ENCODE results near the gene RPL19. TPM values are rescaled to one million over a fixed set of nuclear protein-coding genes. Genes with fewer than 3 reads are reported as not detected.
A peak's percentile ranks its signal among the peaks of the same experiment; 100 is the strongest.

RPL19 gene
- 1,000 to 10,000 TPM; 2,624 to 2,689 TPM for total RNA-seq

DNA sequence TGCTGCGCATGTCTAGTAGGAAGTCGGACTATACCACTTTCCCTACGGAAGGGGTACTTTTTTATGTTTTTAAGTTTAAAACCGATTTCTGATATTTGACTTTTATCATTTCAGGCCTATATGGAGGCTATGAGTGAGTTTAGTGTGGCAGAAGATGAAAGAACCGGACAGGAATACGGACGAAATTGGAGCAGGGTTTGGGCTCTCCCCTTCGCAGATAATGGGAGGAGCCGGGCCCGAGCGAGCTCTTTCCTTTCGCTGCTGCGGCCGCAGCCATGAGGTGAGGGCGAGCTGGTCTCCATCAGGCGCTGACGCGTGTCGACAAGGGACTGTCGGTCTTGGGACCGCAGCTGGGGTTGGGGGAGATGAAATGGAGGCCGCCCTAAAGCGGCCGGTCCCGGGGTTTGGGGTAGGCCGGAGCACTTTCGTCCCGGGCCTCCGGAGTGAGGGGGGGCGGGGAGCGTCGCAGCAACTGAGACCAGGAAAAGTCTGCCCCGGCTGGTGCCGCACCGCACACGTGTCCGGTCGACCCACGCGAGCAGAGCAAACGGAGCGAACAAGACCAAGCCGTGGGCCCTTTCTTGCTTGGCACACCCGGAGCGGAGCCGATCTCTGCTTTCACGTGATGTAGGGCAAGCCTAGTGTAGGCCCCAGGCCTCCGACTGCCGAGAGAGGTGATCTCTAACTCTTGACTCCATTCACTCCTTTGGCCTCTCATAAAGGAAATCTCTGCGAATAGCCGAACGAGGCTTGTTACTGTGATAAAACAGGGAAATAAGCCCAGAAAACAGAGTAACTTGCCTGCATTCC, at the start of gene RPL19:
Gene RPL19, plus strand, starts transcription at position 214 of the 810 bp plus-strand sequence. Its CDS starts 62 bp downstream, at position 276.
- H3K4me3 Mint-ChIP-seq: peak within 1 kb of the TSS; percentile 95
- intact Hi-C loops (cut with micrococcal nuclease): loop anchor here (1.0 kb wide), 1 partner anchor 204 kb away; no protein-coding TSS in a partner anchor
- H3K27ac Mint-ChIP-seq: peak within 1 kb of the TSS; percentile 97
- H3K4me1 Mint-ChIP-seq (ENCODE audit: low read depth): peaks cover 56% of the 10 kb centered on the region
- no peaks in the 10 kb centered on the region for H3K9me3 Mint-ChIP-seq
- H3K27me3 Mint-ChIP-seq: no peaks in the 10 kb centered on the region
- H3K36me3 Mint-ChIP-seq: peaks cover 47% of the 10 kb centered on the region
- POLR2A ChIA-PET: interaction anchor here (0.5 to 1.9 kb wide), 11 partner anchors 9 to 330 kb away, joined by 3 to 15 read pairs (median 5); partner anchors contain the start of genes CDK12, LASP1 and MED1
- DNase-seq: peak; percentile 84
- CTCF ChIA-PET: interaction anchor here (0.6 to 14.9 kb wide), 8 partner anchors 26 to 400 kb away, joined by 3 to 580 read pairs (median 6); no protein-coding TSS in a partner anchor

DNA sequence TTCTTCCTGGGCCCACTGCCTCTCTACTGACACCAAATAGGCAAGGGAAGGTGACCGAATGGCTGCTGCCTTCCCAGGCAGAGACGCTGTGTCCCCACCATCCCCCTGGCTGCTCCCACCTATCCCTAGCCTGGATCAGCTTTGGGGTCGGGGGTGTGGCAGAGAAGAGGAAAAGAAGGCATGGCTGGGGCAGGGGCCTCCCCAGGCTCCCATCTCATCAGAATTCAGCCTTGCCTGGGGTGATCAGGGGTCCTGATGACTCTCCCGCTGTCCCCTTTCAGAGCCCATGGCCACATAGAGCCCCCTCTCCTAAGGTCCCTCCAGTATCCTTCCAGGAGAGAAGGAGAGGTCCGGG, 49.3 kb upstream of the RPL19 start:
- DNase-seq: no peak
- no peaks in the 10 kb centered on the region for H3K9me3 Mint-ChIP-seq
- no peak overlapping the region for H3K27ac Mint-ChIP-seq
- peaks cover 8% of the 10 kb centered on the region for H3K27me3 Mint-ChIP-seq
- peak overlapping the region; percentile 67 for H3K4me3 Mint-ChIP-seq
- intact Hi-C loops (cut with micrococcal nuclease): loop anchor here (5.0 kb wide), 5 partner anchors 47 to 448 kb away; partner anchors contain the start of genes CACNB1, FBXO47 and RPL23
- ChIA-PET POLR2A (no interaction called here), CTCF (interaction anchor here (1.4 to 9.4 kb wide), 4 partner anchors 14 to 169 kb away, joined by 3 to 227 read pairs (median 84); partner anchors contain the start of gene ARL5C)
- H3K4me1 Mint-ChIP-seq (ENCODE audit: low read depth): peaks cover 30% of the 10 kb centered on the region
- H3K36me3 Mint-ChIP-seq: peaks cover 10% of the 10 kb centered on the region

DNA sequence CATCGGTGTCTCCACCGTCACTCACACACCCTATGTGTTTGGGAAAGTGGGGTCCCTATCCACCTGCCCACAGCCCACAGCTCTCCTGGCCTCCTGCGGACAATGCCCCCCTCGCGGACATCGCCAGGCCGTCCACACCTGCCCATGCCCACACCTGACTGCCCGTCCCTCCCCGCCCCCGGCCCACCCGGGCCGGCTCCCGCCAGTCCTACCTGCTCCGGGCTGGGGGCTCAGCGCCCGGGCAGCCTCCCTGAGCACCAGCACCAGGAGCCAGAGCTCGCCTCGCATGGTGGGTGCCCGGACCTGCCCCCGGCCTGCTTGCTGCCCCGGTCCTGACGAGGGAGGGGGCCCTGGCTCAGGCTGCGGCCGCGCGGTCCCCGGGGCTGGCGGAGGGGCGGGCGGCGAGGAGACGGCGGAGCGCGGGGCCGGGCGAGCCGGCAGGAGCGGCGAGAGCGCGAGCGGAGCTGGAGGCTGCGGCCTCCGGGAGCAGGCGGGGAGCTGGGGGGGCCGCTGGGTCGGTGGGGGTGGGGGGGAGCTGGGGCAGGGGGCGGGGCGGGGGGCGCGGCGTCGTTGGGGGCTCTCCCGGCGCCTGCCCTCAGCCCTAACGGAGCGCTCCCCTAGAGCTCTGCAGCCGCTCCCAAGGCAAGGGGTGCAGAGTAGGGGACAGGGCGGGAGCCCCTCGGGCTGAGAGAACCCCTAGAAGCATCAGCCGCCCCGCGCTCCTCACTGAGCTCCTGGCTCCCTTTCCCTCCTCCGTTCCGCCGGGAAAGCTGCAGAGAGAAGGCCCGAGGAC, 48.7 kb upstream of the RPL19 start, which contains the start of gene PLXDC1:
Gene PLXDC1, minus strand, starts transcription at position 488 of the 793 bp plus-strand sequence. Its CDS starts 200 bp downstream, at position 288.
- Mint-ChIP-seq H3K36me3 (peaks cover 10% of the 10 kb centered on the region), H3K9me3 (no peaks in the 10 kb centered on the region), H3K27me3 (peaks cover 8% of the 10 kb centered on the region), H3K4me1 (ENCODE audit: low read depth) (peaks cover 30% of the 10 kb centered on the region), H3K27ac (peak within 1 kb of the TSS; percentile 35), H3K4me3 (peak within 1 kb of the TSS; percentile 94)
- POLR2A ChIA-PET: interaction anchor here (0.7 kb wide), 1 partner anchor 168 kb away, joined by 3 read pairs; no protein-coding TSS in a partner anchor
- intact Hi-C loops (cut with micrococcal nuclease): loop anchor here (5.0 kb wide), 5 partner anchors 46 to 449 kb away; partner anchors contain the start of genes CACNB1, FBXO47 and RPL23
- peak; percentile 18 for DNase-seq
- CTCF ChIA-PET: interaction anchor here (1.0 to 9.4 kb wide), 8 partner anchors 14 to 229 kb away, joined by 3 to 227 read pairs (median 16); partner anchors contain the start of gene ARL5C

DNA sequence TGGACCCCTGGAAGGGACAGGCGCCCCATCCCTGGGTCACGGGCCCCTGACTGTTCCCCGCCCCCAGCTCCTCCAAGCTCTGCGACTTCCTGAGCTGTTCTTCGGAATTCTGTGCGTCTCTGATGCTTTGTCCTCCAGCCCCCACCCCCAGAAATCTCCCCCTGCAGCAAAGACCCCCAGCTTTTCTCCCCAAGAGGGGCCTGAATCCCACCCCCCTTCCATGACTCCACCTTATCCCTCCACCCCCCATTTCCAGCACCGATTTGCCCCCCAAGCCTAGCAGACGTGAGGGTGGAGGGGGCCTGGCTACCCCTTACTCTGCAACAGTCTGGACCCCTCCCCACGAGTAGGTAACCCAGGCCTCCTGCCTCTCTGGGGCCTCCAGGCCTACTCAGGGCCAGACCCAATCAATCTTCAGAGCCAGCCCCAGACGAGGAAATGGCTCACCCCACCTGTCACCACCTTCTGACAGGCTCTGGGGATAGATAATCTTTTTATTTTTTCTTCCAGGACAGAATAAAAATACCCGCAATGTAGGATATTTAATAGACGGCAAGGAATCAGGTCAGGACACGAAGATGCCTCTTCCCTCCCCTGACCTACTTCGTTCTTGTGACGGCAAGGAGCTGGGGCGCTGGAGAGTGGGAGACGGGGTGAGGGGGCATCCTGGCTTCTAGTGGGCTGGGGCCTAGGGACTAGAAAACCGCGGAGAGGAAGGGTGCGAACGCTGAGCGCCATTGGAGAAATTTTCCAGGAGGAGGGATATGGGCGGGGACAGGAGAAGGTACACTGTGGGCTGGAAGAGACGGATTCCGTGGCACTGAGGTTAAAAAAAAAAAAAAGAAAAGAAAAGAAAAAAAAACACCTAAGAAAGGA, 47.9 kb upstream of the RPL19 start:
- intact Hi-C loops (cut with micrococcal nuclease): loop anchor here (5.0 kb wide), 5 partner anchors 45 to 450 kb away; partner anchors contain the start of genes CACNB1, FBXO47 and RPL23
- peak overlapping the region; percentile 90 for H3K27ac Mint-ChIP-seq
- peaks cover 10% of the 10 kb centered on the region for H3K36me3 Mint-ChIP-seq
- H3K4me1 Mint-ChIP-seq (ENCODE audit: low read depth): peaks cover 30% of the 10 kb centered on the region
- peak; percentile 40 for DNase-seq
- peaks cover 8% of the 10 kb centered on the region for H3K27me3 Mint-ChIP-seq
- POLR2A ChIA-PET: interaction anchor here (0.7 to 1.3 kb wide), 5 partner anchors 48 to 298 kb away, joined by 3 to 7 read pairs (median 4); partner anchors contain the start of genes RPL19 and RPL23
- H3K4me3 Mint-ChIP-seq: peak overlapping the region; percentile 94
- CTCF ChIA-PET: interaction anchor here (0.6 to 9.4 kb wide), 38 partner anchors 8 to 476 kb away, joined by 3 to 227 read pairs (median 4); partner anchors contain the start of genes ARL5C, LASP1, LASP1NB and RPL19
- no peaks in the 10 kb centered on the region for H3K9me3 Mint-ChIP-seq

DNA sequence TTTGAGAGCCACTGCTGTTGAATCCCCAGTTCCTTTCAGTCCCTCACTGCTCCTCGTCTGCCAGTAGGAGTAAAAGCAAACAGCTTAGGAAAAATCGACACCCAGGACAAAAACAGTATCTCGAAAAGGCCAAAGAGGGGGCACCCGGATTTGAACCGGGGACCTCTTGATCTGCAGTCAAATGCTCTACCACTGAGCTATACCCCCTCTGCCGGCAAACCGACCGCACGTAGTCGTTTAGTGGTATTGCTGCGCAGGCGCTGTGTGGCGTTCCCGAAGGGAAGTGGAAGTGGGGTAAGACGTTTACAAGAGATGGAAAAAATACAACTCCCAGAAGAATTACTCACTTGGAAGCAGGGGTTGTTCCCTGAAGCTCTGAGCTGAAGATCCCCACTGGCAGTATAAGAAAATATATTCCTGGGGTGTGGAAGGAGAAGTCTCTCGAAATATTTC, 46.5 kb upstream of the RPL19 start:
- H3K4me3 Mint-ChIP-seq: peak overlapping the region; percentile 94
- H3K36me3 Mint-ChIP-seq: peaks cover 10% of the 10 kb centered on the region
- CTCF ChIA-PET: interaction anchor here (0.7 to 9.4 kb wide), 42 partner anchors 8 to 477 kb away, joined by 3 to 227 read pairs (median 4); partner anchors contain the start of genes ARL5C, FBXO47, LASP1 and LASP1NB
- peak overlapping the region; percentile 90 for H3K27ac Mint-ChIP-seq
- POLR2A ChIA-PET: interaction anchor here (0.7 to 1.9 kb wide), 9 partner anchors 11 to 328 kb away, joined by 3 to 7 read pairs (median 3); partner anchors contain the start of genes CWC25, RPL19 and RPL23
- DNase-seq: peak; percentile 96
- H3K4me1 Mint-ChIP-seq (ENCODE audit: low read depth): peaks cover 30% of the 10 kb centered on the region
- H3K27me3 Mint-ChIP-seq: peaks cover 8% of the 10 kb centered on the region
- intact Hi-C loops (cut with micrococcal nuclease): loop anchor here (1.0 to 5.0 kb wide), 11 partner anchors 44 to 451 kb away; partner anchors contain the start of genes CACNB1, FBXO47, PSMB3 and RPL23
- H3K9me3 Mint-ChIP-seq: no peaks in the 10 kb centered on the region

DNA sequence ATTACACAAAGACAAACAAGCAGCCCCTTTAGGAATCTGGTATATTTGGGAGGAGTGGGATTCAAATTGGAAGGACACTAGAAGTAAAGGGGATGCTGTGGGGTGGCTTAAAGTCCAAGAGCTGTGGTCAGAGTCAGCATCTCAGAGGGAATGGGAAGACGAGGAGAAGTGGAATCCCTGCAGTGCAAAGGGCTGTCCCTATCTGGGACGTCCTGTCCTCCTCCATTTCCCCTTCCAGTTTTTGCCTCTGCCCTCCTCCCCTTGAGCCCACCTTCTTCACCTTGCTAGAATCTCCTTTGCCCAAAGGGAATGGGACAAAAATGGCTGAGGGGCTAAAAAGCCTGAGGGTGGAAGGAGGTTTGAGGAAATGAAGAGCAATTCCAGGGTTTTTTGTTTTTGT, 44.4 kb upstream of the RPL19 start:
- Mint-ChIP-seq H3K9me3 (no peaks in the 10 kb centered on the region), H3K36me3 (peaks cover 10% of the 10 kb centered on the region), H3K4me3 (no peak overlapping the region), H3K4me1 (ENCODE audit: low read depth) (peaks cover 24% of the 10 kb centered on the region), H3K27me3 (peaks cover 8% of the 10 kb centered on the region), H3K27ac (no peak overlapping the region)
- ChIA-PET CTCF (interaction anchor here (1.3 to 9.4 kb wide), 4 partner anchors 10 to 174 kb away, joined by 4 to 227 read pairs (median 84); partner anchors contain the start of gene ARL5C), POLR2A (no interaction called here)
- no peak for DNase-seq
- intact Hi-C loops (cut with micrococcal nuclease): no loop called here

DNA sequence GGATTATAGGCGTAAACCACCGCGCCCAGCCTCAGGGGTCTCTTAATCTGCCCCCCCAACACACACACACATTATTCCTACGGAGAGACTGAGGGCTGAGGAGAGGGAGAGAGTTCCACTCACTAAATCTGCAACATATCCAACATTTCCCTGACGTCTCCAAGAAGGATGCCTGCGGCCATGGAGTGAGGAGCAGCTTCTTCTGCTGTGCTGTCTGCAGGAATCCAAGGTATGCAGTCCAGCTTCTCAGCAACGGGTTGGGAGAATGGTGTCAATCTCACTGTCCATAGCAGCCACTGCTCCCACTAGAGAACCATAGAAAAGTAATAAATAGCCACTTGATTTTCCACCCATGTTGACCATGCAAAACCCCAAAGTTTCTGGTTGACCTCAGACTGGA, 43.6 kb upstream of the RPL19 start:
- ChIA-PET POLR2A (no interaction called here), CTCF (interaction anchor here (1.1 to 9.4 kb wide), 3 partner anchors 9 to 89 kb away, joined by 3 to 124 read pairs (median 4); partner anchors contain the start of gene ARL5C)
- Mint-ChIP-seq H3K27ac (no peak overlapping the region), H3K4me1 (ENCODE audit: low read depth) (peaks cover 21% of the 10 kb centered on the region), H3K36me3 (peaks cover 10% of the 10 kb centered on the region), H3K9me3 (no peaks in the 10 kb centered on the region), H3K27me3 (peaks cover 8% of the 10 kb centered on the region), H3K4me3 (no peak overlapping the region)
- intact Hi-C loops (cut with micrococcal nuclease): no loop called here
- no peak for DNase-seq

DNA sequence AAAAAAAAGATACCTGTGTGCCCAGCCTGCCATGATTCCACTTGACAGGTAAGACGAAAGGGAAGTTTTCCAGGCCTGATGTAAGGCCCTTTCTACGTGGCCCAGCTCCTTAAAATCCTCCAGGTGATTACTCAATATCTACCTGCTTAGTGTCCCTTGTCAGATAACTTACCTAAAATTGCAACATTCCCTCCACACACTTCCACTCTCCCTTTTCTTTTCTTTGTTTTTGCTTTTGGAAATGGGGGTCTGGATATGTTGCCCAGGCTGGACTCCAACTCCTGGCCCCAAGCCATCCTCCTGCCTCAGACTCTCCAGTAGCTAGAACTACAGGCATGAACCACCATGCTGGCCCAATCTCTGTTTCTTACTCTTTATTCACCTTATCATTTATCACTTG, 41.5 kb upstream of the RPL19 start:
- peaks cover 8% of the 10 kb centered on the region for H3K36me3 Mint-ChIP-seq
- peaks cover 4% of the 10 kb centered on the region for H3K4me1 Mint-ChIP-seq (ENCODE audit: low read depth)
- H3K4me3 Mint-ChIP-seq: no peak overlapping the region
- no peaks in the 10 kb centered on the region for H3K9me3 Mint-ChIP-seq
- ChIA-PET CTCF (interaction anchor here (0.6 to 1.5 kb wide), 2 partner anchors 16 to 328 kb away, joined by 3 to 8 read pairs; no protein-coding TSS in a partner anchor), POLR2A (no interaction called here)
- no peak for DNase-seq
- intact Hi-C loops (cut with micrococcal nuclease): no loop called here
- peaks cover 7% of the 10 kb centered on the region for H3K27me3 Mint-ChIP-seq
- peak overlapping the region; percentile 10 for H3K27ac Mint-ChIP-seq

DNA sequence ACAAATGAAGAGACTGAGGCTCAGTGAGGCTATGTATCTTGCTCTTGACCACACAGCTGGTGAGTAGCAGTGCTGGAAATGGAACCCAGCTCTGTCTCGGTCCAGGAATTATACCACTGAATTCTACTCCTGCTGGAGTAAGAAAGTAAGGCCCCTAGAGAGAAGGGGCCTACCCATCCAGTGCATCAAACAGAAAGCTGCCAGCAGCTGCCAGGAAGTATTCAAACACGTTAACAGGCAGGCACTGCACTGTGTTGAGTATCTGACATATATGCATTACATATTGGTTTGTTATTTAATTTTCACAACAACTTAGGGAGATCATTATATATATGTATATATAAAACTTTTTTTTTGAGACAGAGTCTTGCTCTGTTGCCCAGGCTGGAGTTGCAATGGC, 38.1 kb upstream of the RPL19 start:
- H3K36me3 Mint-ChIP-seq: no peaks in the 10 kb centered on the region
- ChIA-PET POLR2A (no interaction called here), CTCF (interaction anchor here (0.7 to 1.0 kb wide), 2 partner anchors 9 to 13 kb away, joined by 3 to 4 read pairs; no protein-coding TSS in a partner anchor)
- H3K27me3 Mint-ChIP-seq: peaks cover 23% of the 10 kb centered on the region
- peaks cover 9% of the 10 kb centered on the region for H3K4me1 Mint-ChIP-seq (ENCODE audit: low read depth)
- no peaks in the 10 kb centered on the region for H3K9me3 Mint-ChIP-seq
- H3K27ac Mint-ChIP-seq: no peak overlapping the region
- intact Hi-C loops (cut with micrococcal nuclease): no loop called here
- H3K4me3 Mint-ChIP-seq: no peak overlapping the region
- no peak for DNase-seq

DNA sequence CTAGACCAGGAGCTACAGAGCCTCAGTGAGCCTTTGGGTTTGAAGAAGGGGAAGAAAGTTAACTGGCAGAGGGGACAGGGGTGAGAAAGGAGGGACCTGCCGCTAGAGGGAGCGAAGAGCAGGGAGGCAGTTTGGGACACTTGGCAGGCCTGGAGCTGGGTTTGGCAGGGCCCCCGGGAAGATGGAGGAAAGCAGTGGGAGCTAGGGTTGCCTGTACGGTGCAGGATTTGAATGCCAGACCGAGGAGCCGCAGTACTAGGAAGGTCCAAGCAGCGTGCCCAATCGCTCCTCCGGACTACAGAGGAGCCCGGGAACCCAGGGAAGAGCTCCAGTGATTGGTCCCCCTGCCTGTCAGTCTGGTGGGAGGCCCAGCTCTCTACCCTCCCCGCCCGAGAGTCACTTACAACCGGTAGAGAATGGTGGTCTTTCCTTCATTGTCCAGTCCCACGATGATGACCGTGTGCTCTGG, 35.4 kb upstream of the RPL19 start:
- peaks cover 14% of the 10 kb centered on the region for H3K4me1 Mint-ChIP-seq (ENCODE audit: low read depth)
- intact Hi-C loops (cut with micrococcal nuclease): no loop called here
- H3K27ac Mint-ChIP-seq: no peak overlapping the region
- H3K4me3 Mint-ChIP-seq: peak overlapping the region; percentile 84
- peaks cover 2% of the 10 kb centered on the region for H3K36me3 Mint-ChIP-seq
- ChIA-PET CTCF (interaction anchor here (0.6 to 6.0 kb wide), 65 partner anchors 10 to 648 kb away, joined by 3 to 124 read pairs (median 4); partner anchors contain the start of genes CACNB1, FBXO47, PLXDC1 and RPL19), POLR2A (interaction anchor here (1.0 to 1.3 kb wide), 3 partner anchors 9 to 22 kb away, joined by 3 to 7 read pairs (median 3); no protein-coding TSS in a partner anchor)
- H3K27me3 Mint-ChIP-seq: peaks cover 37% of the 10 kb centered on the region
- H3K9me3 Mint-ChIP-seq: peaks cover 5% of the 10 kb centered on the region
- DNase-seq: peak; percentile 83
